Measurements from ENCODE around the gene RAP2B. TPM values are rescaled to one million over a fixed set of nuclear protein-coding genes. Genes with fewer than 3 reads are reported as not detected.

The RAP2B gene
- total RNA-seq, 6 experiments from 2014 or later = 13.3 to 20.9 (median 18.6) TPM

- Mint-ChIP-seq H3K4me1 (ENCODE audit: low read depth) (peaks cover 43% of the 10 kb centered on the region), H3K4me3 (peak overlapping the region; percentile 41; the same call in 1 of the 2 replicates), H3K27ac (peak overlapping the region; percentile 69), H3K9me3 (no peaks in the 10 kb centered on the region; the same call in 1 of the 2 replicates), H3K36me3 (ENCODE audit: low read depth) (peaks cover 12% of the 10 kb centered on the region), H3K27me3 (ENCODE audit: insufficient read depth) (peaks cover 2% of the 10 kb centered on the region; the same call in 1 of the 2 replicates)
- peak; percentile 64 for DNase-seq
- no peak for TF ChIP-seq CTCF (IDR thresholded peaks at IDR 0.05)
Measured at GRCh38 chr3:153173758-153174516, 11.9 kb downstream of the RAP2B start.

- Mint-ChIP-seq H3K4me1 (ENCODE audit: low read depth) (peaks cover 27% of the 10 kb centered on the region), H3K36me3 (ENCODE audit: low read depth) (peaks cover 12% of the 10 kb centered on the region), H3K4me3 (no peak overlapping the region), H3K9me3 (no peaks in the 10 kb centered on the region; the same call in 1 of the 2 replicates), H3K27me3 (ENCODE audit: insufficient read depth) (peaks cover 4% of the 10 kb centered on the region; the same call in 1 of the 2 replicates), H3K27ac (no peak overlapping the region)
- TF ChIP-seq CTCF (IDR thresholded peaks at IDR 0.05) = no peak
- no peak for DNase-seq
Measured at GRCh38 chr3:153176197-153176596, 14.2 kb downstream of the RAP2B start.

- no peak for TF ChIP-seq CTCF (IDR thresholded peaks at IDR 0.05)
- peaks cover 7% of the 10 kb centered on the region; the same call in 1 of the 2 replicates for H3K4me1 Mint-ChIP-seq (ENCODE audit: low read depth)
- H3K9me3 Mint-ChIP-seq = no peaks in the 10 kb centered on the region; the same call in 1 of the 2 replicates
- peaks cover 8% of the 10 kb centered on the region for H3K36me3 Mint-ChIP-seq (ENCODE audit: low read depth)
- no peak overlapping the region for H3K27ac Mint-ChIP-seq
- H3K27me3 Mint-ChIP-seq (ENCODE audit: insufficient read depth) = peaks cover 4% of the 10 kb centered on the region; the same call in 1 of the 2 replicates
- H3K4me3 Mint-ChIP-seq = no peak overlapping the region
- DNase-seq = no peak
Measured at GRCh38 chr3:153180860-153181372, 18.9 kb downstream of the RAP2B start.

- no peak overlapping the region for H3K27ac Mint-ChIP-seq
- no peak overlapping the region for H3K4me3 Mint-ChIP-seq
- H3K9me3 Mint-ChIP-seq = no peaks in the 10 kb centered on the region
- peaks cover 4% of the 10 kb centered on the region; the same call in 1 of the 2 replicates for H3K27me3 Mint-ChIP-seq (ENCODE audit: insufficient read depth)
- H3K4me1 Mint-ChIP-seq (ENCODE audit: low read depth) = peaks cover 12% of the 10 kb centered on the region
- no peaks in the 10 kb centered on the region for H3K36me3 Mint-ChIP-seq (ENCODE audit: low read depth)
- DNase-seq = no peak
- no peak for TF ChIP-seq CTCF (IDR thresholded peaks at IDR 0.05)
Measured at GRCh38 chr3:153182501-153183293, 20.7 kb downstream of the RAP2B start.

- H3K36me3 Mint-ChIP-seq (ENCODE audit: low read depth) = no peaks in the 10 kb centered on the region
- no peak overlapping the region for H3K27ac Mint-ChIP-seq
- H3K4me1 Mint-ChIP-seq (ENCODE audit: low read depth) = peaks cover 6% of the 10 kb centered on the region; the same call in 1 of the 2 replicates
- H3K4me3 Mint-ChIP-seq = no peak overlapping the region
- H3K9me3 Mint-ChIP-seq = no peaks in the 10 kb centered on the region
- H3K27me3 Mint-ChIP-seq (ENCODE audit: insufficient read depth) = no peaks in the 10 kb centered on the region; the same call in 1 of the 2 replicates
- no peak for DNase-seq
- TF ChIP-seq CTCF (IDR thresholded peaks at IDR 0.05) = no peak
Measured at GRCh38 chr3:153190923-153191322, 28.9 kb downstream of the RAP2B start.
